ENCODE results near the gene MBNL2.

The MBNL2 gene

DNA sequence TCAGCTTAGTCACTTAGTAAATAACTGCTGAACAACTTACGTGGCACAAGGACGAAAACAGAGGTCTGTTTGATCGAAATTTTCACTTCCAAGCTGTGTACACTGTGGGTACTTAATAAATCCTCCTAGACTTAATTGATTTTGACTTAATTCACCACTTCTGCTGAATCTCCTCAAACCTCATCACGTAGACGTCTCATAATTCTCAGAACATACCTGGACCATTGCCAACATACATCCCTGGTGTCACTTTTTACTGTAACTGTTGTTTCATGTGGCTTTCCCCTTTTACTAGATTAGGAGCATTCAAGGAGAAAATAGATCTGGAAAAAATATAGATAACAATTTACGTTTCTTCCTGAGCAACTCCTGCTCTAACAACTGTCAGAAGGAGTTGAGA is 105.0 kb downstream of the MBNL2 start:
- DNase-seq (ENCODE audit: low spot score) = no peak

DNA sequence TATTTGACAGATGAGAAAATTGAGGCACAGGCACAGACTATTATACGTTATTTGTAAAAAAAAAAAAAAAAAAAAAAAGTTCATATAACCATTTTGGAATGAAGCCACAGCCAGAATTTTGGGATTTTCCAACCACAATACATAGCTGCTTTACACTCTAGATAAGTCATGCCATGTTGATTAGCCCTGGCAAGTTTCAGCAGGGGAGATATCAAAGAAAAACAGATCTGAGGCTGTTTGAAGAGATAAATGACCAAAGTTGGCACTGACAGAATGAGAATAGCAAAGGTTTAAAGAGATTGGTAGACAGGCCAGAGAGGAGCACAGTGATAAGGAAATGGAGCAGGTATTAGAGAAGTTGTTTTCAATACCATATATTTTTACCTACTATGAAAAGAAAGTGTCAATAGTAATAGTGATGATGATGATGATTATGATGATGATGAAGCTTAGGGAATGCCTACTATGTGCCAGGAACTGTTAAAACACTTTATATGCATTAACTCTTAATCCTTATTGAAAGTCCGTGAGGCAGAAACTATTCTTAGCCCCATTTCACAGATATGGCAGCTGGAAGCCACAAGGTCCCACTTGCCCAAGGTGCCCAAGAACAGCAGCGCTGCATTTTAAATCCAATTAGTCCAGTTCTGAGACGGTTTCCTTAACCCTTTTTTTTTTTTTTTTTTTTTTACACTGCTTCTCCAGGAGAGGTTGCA is 105.5 kb downstream of the MBNL2 start:
- DNase-seq (ENCODE audit: low spot score) = no peak

DNA sequence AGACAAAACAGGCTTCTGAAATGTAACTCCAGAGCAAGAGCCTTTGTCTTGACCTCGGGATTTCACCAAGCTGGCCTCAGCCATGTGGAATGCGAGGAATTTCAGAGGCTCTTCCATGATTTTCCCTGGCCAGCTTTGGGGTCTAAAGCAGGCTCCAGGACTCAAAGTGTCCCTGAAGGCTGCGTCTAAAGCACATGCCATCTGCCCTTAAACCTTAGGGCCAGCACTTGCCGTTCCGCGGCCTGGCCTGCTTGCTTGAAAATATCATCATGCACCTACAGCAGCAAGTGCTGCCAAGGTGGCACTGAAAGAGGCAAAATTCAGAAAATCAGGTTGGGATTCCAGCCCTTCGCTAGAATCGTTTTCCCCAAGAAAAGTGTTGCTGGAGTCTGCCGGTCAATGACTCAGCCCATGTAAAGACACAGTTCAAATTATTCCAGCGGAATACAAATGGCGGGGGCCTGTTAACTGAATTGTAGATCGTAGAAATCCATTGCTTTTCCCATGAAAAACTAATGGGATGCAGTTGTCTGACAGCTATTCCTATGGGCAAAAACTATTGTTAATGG is 106.2 kb downstream of the MBNL2 start:
- no peak for DNase-seq (ENCODE audit: low spot score)

DNA sequence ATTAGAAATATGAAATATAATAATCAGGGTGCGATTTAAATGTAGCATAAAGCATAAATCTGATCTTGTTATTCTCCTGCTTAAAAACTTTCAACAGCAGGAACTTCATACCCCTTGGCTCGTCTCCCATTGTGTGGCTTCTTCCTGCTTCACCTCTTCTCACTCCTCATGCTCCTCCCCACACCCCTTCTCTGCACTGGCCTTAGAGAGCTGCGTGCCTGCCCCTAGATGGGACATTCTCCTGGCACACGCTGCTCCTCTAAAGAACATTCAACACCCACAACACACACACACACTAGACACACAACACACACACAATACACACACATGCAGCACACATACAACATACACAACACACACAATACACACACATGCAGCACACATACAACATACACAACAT is 107.2 kb downstream of the MBNL2 start:
- no peak for DNase-seq (ENCODE audit: low spot score)

DNA sequence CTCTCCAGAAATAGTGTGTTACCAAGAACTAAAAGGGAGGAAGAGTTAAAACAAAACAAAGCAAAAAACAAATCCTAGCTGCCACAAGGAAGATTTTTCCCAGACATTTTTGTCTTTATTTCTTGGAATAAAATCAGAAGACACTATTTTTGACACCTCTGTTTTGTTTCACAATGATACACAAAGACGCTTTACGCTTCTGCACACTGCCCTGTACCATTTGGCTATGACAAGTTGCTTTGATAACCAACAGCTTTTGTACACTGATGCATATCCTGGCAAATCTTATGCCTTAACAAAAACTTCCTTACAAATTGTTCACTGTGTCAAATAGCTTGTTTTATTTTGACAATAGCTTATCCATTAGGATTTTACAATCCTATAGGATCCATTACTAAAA is 108.3 kb downstream of the MBNL2 start:
- DNase-seq (ENCODE audit: low spot score) = no peak

DNA sequence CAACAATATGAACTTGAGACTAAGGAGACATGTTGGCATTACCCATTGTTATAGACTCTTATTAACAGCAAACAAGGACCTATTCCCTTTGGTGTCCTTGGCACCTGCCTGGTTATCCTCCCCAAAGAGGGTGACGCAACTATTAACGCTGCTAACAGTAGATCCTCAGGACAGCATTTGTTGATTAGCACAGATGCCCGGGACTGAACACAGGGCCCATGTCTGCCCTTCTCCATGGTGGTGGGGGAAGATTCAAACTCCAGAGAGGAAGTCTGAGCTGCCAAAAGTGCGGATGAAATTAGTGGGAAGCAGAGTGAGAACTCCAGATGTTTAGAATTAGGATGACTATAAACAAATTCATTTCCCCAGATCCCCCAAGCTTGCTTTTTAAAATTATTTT is 110.6 kb downstream of the MBNL2 start:
- no peak for DNase-seq (ENCODE audit: low spot score)

DNA sequence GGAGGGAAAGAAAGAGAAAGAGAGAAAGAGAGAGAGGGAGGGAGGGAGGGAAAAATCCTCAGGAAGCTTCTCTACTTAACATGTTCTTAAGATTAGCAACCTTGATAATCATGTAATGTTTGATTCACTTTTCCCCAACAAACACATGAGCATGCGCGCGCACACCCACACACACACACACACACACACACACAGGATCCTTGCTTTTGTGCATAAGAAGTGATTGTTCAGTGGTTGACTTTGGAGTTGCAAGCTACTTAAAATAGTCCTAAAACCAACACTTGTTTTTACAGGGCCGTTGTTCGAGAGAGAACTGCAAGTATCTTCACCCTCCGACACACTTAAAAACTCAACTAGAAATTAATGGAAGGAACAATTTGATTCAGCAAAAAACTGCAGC is 111.8 kb downstream of the MBNL2 start:
- DNase-seq (ENCODE audit: low spot score) = no peak

DNA sequence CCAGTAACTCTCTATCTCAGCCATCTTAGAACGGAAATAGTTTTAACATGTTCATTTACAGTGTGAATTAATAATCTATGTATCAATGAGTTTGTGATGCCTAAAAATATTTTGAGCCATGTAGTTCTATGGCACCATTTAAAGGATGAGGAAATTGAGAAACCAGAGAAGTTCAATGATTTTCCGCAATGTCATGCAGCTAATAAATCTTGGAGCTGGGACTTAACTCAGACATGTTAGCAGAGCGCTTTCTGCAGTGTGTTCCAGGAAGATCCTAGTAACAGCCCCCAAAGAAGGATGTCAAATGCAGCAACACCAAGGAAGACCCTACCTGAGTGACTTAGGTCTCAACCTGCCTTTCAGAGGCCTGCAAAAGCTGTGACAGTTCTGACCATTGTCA is 112.6 kb downstream of the MBNL2 start:
- DNase-seq (ENCODE audit: low spot score) = no peak

DNA sequence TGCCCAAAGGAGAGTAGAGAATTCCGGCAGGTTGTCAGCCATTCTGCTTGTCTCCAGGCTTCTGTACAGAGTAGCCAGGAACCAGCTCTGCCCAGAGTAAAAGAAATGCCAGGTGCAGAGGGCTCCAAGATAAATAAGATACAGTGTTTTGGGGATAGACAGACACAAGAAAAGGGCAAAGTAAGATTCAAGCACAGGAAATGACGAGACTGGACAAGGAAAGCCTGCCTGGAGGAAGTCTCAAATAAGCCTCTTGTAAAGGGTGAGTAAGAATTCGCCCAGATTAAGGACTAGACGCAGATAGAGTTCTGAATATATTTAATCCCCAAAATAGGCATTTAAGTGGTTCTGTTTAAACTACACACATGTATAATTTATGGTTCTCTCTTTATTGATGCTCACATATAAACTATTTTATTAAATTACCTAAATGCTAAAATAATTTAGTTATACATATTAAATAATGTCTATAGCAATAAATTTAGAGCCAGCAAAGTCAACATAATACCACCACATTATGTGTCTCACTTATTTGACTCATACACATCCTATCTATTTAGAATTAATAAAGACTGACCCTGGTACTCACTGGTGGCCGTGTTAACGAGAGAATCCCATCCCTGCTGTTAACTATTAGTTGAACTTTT is 113.5 kb downstream of the MBNL2 start:
- no peak for DNase-seq (ENCODE audit: low spot score)

DNA sequence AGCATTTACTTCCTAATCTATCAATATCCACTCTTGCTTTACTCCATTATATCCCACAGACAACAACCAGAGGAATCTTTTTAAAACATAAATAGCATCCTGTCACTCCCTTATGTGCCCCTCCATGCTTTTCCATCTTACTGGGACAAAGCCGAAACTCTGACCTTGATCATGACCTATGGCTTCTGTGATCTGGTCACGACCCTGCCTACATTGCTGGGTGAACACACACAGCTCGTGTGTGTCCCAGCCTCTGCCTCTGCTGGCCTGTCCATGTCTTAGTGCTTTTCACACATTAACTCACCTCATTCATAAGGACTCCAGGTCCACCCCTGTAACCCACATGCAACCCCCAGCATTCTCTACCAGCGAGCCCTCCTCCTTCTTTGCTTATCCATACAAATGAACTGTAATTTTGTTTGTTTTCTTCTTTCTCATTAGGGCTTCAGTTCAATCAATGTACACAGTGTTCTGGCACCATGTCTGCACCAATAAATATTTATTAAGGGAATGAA is 115.9 kb downstream of the MBNL2 start:
- DNase-seq (ENCODE audit: low spot score) = no peak

DNA sequence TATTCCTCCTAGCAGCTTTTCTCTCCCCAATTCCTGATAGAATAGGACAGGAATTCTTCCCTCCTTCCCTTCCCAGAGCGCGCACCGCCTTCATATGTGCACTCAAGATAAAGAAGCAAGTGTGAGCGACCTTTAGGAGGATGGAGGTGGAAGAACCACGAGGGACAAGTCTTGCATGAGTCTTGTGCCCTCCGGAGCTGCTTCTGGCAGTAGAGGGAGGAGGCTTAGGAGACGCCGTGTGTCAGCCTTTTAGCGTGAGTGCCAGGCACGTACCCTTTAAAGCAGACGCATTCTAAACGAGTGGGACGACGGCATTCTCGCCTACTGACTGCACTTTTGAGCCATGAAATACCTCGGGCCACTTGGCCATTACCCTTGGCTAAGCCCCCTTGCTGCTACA is 116.4 kb downstream of the MBNL2 start:
- no peak for DNase-seq (ENCODE audit: low spot score)

DNA sequence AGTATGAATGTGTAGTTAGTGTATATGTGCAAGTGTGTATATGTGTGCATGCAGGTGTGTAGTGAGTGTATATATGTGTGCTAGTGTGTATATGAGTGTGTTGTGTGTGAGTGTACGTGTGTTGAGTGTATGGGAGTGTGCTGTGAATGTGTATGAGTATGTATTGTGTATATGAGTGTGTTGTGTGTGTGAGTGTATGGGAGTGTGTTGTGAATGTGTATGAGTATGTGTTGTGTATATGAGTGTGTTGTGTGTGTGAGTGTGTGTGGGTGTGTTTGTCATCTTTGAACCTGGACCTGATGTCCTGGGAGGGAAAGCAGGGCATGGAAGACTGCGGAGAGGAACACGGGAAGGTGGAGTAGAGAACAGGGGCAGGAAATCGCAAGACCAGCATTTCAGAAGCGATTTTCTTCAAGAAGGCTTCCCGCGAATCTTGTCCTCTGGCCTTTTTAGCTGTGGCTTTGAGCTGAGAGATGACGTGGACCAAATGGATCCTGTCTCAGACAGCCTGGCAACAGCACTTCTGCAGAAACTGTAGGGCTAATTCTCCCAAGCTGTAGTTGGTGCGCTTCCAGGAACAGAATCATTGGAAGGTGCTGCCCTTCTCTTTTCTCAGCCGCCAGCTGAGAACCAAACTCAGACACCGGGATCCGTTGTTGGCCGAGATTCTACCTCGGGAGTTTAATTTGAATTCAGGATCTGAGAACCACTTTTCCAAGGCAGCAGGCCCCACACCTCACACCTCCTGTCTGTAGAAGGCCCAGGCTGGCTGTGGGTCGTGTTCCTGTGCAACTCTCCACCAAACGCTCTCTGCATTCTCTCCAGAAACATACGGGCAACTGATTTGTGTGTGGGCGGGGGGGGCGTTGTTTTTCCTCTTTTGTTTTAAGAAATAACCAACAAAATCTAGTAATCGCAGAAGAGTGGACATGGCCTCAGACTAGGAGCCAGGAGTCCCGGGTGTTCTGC is 117.2 kb downstream of the MBNL2 start:
- peak; percentile 70 for DNase-seq (ENCODE audit: low spot score)

DNA sequence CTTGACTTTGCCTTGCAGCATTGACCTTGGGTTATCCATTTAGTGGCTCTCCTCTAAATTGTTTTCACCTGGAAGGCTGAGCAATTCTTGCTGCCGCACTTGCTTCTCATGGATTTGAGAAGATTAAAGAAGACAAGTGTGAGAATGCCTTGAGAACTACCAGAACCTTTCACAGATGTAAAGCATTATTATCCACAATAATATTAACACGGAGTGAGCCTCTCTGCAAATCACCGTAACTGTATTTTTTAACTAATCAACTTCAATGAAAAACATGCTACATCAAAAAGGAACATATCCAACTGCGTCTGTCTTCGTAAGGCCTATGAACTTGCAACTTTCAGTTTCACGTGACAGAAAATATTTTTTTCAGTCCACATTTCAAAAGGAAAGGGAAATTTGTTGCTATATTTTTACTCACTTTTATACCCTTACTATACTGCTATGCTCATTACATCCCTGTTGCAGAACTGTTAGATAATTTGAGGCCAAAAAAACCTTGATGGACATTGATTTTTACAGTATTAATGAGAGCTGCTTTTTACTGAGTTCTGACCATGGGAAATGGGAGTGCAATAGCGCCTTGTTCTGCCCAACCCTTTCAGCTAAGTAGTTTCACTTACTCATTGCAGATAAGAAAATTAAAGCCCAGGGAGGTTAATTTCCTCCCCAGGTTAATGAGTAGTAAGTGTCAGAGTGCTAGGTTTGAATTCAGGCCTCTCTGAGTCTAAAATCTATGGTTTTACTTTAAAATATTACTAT is 118.0 kb downstream of the MBNL2 start:
- no peak for DNase-seq (ENCODE audit: low spot score)

DNA sequence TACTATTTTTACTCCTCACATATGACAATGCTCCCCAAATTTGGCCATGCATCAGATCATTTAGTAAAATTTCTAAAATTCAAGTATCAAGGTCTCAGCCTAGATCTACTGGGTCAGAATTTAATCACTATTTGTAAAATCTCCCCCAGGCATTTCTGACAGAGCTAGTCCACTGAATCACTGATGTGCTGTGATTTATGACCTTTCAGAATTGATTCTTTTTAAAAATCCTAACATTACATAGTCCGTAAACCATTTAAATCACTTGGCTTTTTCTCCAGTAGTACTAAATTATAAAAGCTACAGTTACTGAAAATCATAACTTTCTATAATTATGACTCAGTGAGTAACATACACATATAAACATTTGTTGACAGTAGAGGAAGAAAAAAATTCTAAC is 119.0 kb downstream of the MBNL2 start:
- no peak for DNase-seq (ENCODE audit: low spot score)

DNA sequence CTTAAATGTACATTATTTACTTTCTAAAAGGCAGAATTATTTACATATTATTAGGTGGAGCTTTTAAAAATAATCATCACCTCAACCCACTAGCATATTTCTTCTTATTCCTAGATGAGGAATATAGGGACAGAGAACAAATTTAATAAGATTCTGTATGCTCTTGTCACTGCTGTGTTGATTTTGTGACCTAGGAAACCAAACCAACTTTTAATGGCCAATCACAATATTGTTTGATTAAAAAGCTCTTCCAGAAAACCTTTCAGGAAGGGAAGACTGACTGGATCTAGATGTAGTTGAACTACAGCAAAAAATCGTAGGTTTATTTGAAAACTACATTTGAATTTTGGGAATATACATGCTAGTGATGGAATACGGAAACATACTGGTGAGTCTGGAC is 120.0 kb downstream of the MBNL2 start:
- no peak for DNase-seq (ENCODE audit: low spot score)

DNA sequence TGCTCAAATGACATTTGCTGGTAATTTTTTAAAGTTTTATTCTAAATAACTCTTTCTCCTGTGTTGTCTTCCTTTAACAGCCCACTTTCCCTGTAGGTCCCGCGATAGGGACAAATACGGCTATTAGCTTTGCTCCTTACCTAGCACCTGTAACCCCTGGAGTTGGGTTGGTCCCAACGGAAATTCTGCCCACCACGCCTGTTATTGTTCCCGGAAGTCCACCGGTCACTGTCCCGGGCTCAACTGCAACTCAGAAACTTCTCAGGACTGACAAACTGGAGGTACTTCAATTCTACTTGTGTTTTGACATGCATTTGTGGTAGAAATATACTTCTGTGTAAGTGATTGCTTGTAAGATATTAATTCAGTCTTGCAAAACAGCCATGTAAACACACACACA is 120.8 kb downstream of the MBNL2 start:
- DNase-seq (ENCODE audit: low spot score) = no peak

DNA sequence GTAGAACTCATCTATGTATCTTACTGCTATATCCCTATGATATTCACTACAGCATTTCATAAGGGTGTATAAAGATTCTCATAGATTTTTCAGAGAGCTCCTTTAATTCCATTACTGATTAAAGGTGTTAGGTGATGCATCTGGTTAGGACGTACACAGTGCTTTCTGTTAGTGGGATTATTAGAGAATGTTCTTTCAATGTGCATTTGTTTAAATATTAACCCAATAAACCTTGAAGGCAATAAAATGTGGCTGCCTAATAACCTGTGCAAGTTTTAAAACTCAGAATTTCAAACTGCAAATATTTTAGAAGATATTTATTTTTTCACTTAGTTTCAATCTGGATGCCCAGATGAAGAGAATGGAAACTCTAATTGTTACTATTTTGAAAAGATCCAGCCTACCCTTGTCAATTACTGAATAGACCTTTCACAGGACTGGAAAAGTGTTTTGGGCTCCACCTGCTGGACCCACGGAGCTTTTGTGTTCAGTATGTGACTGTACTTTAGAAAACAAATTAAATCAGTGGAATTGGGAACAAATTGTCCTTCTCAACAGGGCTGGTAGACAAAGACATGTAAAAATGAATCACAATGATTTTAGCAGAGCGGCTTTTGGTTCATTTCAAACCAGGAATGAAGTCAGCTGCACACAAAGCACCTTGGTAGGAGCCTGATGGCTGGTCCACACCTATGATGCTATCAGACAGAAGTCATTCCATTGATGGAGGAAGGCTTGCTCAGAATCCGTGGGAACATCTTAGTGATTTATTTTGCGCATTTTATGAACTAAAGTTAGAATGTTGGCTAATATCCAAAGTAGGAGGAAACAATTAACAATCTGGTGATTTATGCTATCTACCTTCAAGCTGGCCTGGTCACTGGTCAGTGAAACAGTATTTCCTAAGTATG is 122.4 kb downstream of the MBNL2 start:
- peak; percentile 76 for DNase-seq (ENCODE audit: low spot score)

DNA sequence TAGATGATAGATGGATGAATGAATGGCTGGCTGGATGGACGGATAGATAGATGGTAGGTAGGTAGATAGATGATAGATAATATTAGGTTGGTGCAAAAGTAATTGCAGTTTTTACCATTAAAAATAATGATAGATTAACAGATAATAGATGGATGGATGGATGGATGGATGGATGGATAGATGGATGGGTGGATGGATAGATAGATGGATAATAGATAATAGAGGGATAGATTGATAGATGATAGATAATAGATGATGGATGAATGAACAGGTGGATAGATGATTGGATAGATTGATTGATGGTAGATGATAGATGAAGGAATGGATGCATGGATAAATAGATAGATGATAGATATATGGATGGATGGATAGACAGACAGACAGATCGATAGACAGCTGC is 124.0 kb downstream of the MBNL2 start:
- DNase-seq (ENCODE audit: low spot score) = no peak

DNA sequence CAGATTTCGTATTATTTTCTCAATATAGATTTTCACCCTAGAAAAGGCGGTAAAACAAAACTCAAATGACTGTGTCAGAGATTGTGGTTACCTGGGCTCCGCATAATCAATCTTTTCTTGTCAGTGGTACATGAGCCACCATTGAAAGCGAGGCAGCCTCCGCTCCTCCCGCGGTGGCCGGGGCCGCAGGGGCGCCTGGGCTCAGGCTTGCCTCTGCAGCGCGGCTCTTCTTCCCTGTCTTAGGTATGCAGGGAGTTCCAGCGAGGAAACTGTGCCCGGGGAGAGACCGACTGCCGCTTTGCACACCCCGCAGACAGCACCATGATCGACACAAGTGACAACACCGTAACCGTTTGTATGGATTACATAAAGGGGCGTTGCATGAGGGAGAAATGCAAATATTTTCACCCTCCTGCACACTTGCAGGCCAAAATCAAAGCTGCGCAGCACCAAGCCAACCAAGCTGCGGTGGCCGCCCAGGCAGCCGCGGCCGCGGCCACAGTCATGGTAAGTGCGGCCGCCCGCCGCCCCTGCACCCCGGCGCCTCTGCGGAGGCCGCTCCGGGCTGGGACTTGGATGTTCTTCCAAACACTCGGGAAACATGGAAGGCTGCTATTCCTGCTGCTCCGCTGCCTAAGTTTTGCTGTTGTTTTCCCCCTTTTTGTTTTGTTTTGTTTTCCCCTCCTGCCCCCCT is 124.6 kb downstream of the MBNL2 start:
- no peak for DNase-seq (ENCODE audit: low spot score)

Data from globus pallidus (tissue), 1 donor.